HCT116 (cell line): ENCODE results near the gene LIN7C. TPM values are rescaled to one million over a fixed set of nuclear protein-coding genes. Genes with fewer than 3 reads are reported as not detected.

Source experiments
- ATAC-seq: fragments of 200-7000 bp; cut with Tn5 transposase; 2 replicates; pipeline ENCODE4 v1.9.1; 2020; ENCODE audit warnings: mild to moderate bottlenecking, moderate library complexity
- BruUV-seq: library from RNA; stranded (reverse); fragments of 400-500 nt; replicated peaks from 2 replicates; lab custom pipeline; 2021; lab: Mats Ljungman, UMichigan
- CTCF ChIA-PET: fragments of 300-600 bp; sonication (Branson Sonifier 250); formaldehyde crosslinking; loops from one replicate; lab custom pipeline; 2021; ENCODE audit warnings: antibody characterized with exemption; lab: Charles Lee
- POLR2A ChIA-PET: fragments of 300-600, 350-600 bp; sonication (Branson Sonifier 250); formaldehyde crosslinking; loops from one replicate; lab custom pipeline; 2021; ENCODE audit warnings: antibody characterized with exemption; lab: Charles Lee
- RAD21 ChIA-PET, 2 experiments: fragments of 300-600 bp; sonication (Branson Sonifier 250); formaldehyde crosslinking; loops; one replicate each; lab custom pipeline; 2023; ENCODE audit warnings: low total read pairs in 2 of 2; ENCODE audit not compliant: uncharacterized antibody in 2 of 2, unreplicated experiment in 2 of 2, low non-redundant PET in 1 of 2; lab: Charles Lee
- DNase-seq: peaks from one replicate; pipeline ENCODE4 v3.0.0-alpha.2; 2010; ENCODE audit warnings: low read depth, low spot score
- H2AFZ ChIP-seq: fragments of 200-600 bp; shearing (Covaris generic), sonication (generic); 2 replicates; pipeline ENCODE4 v1.6.1; 2017; ENCODE audit warnings: low read depth, mixed run types, mixed read lengths, antibody characterized with exemption, low read length; ENCODE audit not compliant: poor library complexity, severe bottlenecking
- H3K27ac ChIP-seq: 2 replicates; pipeline ENCODE4 v1.5.1; 2012; ENCODE audit warnings: low read depth, low read length
- H3K27me3 ChIP-seq: fragments of 200-600 bp; sonication (generic); 2 replicates; pipeline ENCODE4 v1.6.1; 2016; ENCODE audit warnings: mixed run types, low read length, mixed read lengths; ENCODE audit not compliant: insufficient read depth
- H3K36me3 ChIP-seq, 2 experiments: fragments of 200-500 bp in 1 of 2; fragments of 200-600 bp in 1 of 2; sonication (Bioruptor generic) in 1 of 2; sonication (generic) in 1 of 2; 2 replicates each; pipeline versions ENCODE4 v1.5.1 to v1.6.1; 2014 to 2016; ENCODE audit warnings: low read length in 2 of 2, inconsistent platforms in 1 of 2, mixed read lengths in 1 of 2, mixed run types in 1 of 2; ENCODE audit not compliant: insufficient read depth in 2 of 2, control insufficient read depth in 1 of 2
- H3K4me1 ChIP-seq, 2 experiments: fragments of 200-600 bp in 1 of 2; sonication (generic) in 1 of 2; 2 replicates each; pipeline versions ENCODE4 v1.5.1 to v1.6.1; 2012 to 2017; ENCODE audit warnings: low read length in 2 of 2, inconsistent platforms in 1 of 2, mild to moderate bottlenecking in 1 of 2, mixed read lengths in 1 of 2, mixed run types in 1 of 2, moderate library complexity in 1 of 2; ENCODE audit not compliant: insufficient read depth in 2 of 2, control insufficient read depth in 1 of 2
- H3K4me2 ChIP-seq: fragments of 200-600 bp; sonication (generic); 2 replicates; pipeline ENCODE4 v1.6.1; 2017; ENCODE audit warnings: mixed run types, low read length, mixed read lengths
- H3K4me3 ChIP-seq, 2 experiments: fragments of 200-600 bp in 1 of 2; sonication (generic) in 1 of 2; replicated peaks in 1 of 2; 2 replicates each; pipeline ENCODE4 v1.5.1; 2011 to 2016; ENCODE audit warnings: low read length in 2 of 2, control low read depth in 1 of 2, low read depth in 1 of 2, mild to moderate bottlenecking in 1 of 2, mixed read lengths in 1 of 2, mixed run types in 1 of 2
- H3K79me2 ChIP-seq: fragments of 200-600 bp; sonication (generic); 2 replicates; pipeline ENCODE4 v1.6.1; 2017; ENCODE audit warnings: mild to moderate bottlenecking, mixed run types, low read length, moderate library complexity, mixed read lengths; ENCODE audit not compliant: insufficient read depth
- H3K9ac ChIP-seq: fragments of 200-600 bp; sonication (generic); 2 replicates; pipeline ENCODE4 v1.6.1; 2016; ENCODE audit warnings: low read length, mixed read lengths
- H3K9me2 ChIP-seq: fragments of 200-600 bp; sonication (generic), shearing (Covaris generic); 2 replicates; pipeline ENCODE4 v1.6.1; 2017; ENCODE audit warnings: mixed run types, mild to moderate bottlenecking, moderate library complexity; ENCODE audit not compliant: insufficient read depth
- H3K9me3 ChIP-seq, 2 experiments: fragments of 200-500 bp in 1 of 2; fragments of 200-600 bp in 1 of 2; sonication (Bioruptor generic) in 1 of 2; sonication (generic) in 1 of 2; 2 replicates each; pipeline ENCODE4 v1.6.1; 2014 to 2017; ENCODE audit warnings: low read length in 2 of 2, mixed read lengths in 2 of 2, inconsistent platforms in 1 of 2, low read depth in 1 of 2, mild to moderate bottlenecking in 1 of 2, mixed run types in 1 of 2, moderate library complexity in 1 of 2; ENCODE audit not compliant: control insufficient read depth in 1 of 2, insufficient read depth in 1 of 2
- H4K20me1 ChIP-seq: fragments of 200-600 bp; sonication (generic), shearing (Covaris generic); 2 replicates; pipeline ENCODE4 v1.6.1; 2017; ENCODE audit warnings: mixed run types, mild to moderate bottlenecking, moderate library complexity; ENCODE audit not compliant: insufficient read depth
- CBX3 ChIP-seq: IDR thresholded peaks from 2 replicates; pipeline ENCODE4 v1.6.1; 2012; ENCODE audit warnings: low read depth
- CEBPB ChIP-seq: IDR thresholded peaks from 2 replicates; pipeline ENCODE4 v1.6.1; 2012; ENCODE audit warnings: low read depth
- EGR1 ChIP-seq: IDR thresholded peaks from 2 replicates; pipeline ENCODE4 v1.6.1; 2012; ENCODE audit warnings: low read depth
- ELF1 ChIP-seq: IDR thresholded peaks from 2 replicates; pipeline ENCODE4 v1.6.1; 2012; ENCODE audit warnings: low read depth, borderline replicate concordance
- EZH2 ChIP-seq: fragments of 200-600 bp; sonication (generic); IDR thresholded peaks from 2 replicates; pipeline ENCODE4 v1.6.1; 2017; ENCODE audit warnings: antibody characterized with exemption, mixed run types
- EZH2phosphoT487 ChIP-seq: fragments of 200-600 bp; IDR thresholded peaks from 2 replicates; pipeline ENCODE4 v1.6.1; 2018; ENCODE audit warnings: antibody characterized with exemption, borderline replicate concordance
- JUND ChIP-seq: IDR thresholded peaks from 2 replicates; pipeline ENCODE4 v1.6.1; 2012
- MAX ChIP-seq: IDR thresholded peaks from 2 replicates; pipeline ENCODE4 v1.6.1; 2012
- POLR2A ChIP-seq: IDR thresholded peaks from 2 replicates; pipeline ENCODE4 v1.7.0; 2011; ENCODE audit warnings: borderline replicate concordance; ENCODE audit not compliant: insufficient read depth, insufficient read length; ENCODE audit errors: extremely low read depth
- POLR2AphosphoS5 ChIP-seq: IDR thresholded peaks from 2 replicates; pipeline ENCODE4 v1.6.1; 2011; ENCODE audit warnings: mild to moderate bottlenecking, low read depth, low read length, moderate library complexity
- REST ChIP-seq: IDR thresholded peaks from 2 replicates; pipeline ENCODE4 v1.6.1; 2012; ENCODE audit warnings: low read depth
- SP1 ChIP-seq: IDR thresholded peaks from 2 replicates; pipeline ENCODE4 v1.6.1; 2012; ENCODE audit warnings: low read depth
- SRF ChIP-seq: IDR thresholded peaks from 2 replicates; pipeline ENCODE4 v1.6.1; 2012; ENCODE audit warnings: low read depth
- YY1 ChIP-seq: IDR thresholded peaks from 2 replicates; pipeline ENCODE4 v1.6.1; 2011; ENCODE audit warnings: low read length, low read depth, moderate library complexity, mild to moderate bottlenecking; ENCODE audit not compliant: insufficient replicate concordance; ENCODE audit errors: extremely low read depth
- ZBTB33 ChIP-seq: IDR thresholded peaks from 2 replicates; pipeline ENCODE4 v1.6.1; 2011; ENCODE audit warnings: mild to moderate bottlenecking, low read length, moderate library complexity; ENCODE audit not compliant: insufficient replicate concordance; ENCODE audit errors: extremely low read depth
- ZFX ChIP-seq: fragments of 450-650 bp; IDR thresholded peaks from 2 replicates; pipeline ENCODE4 v1.6.1; 2017
- ZNF274 ChIP-seq: fragments of 200-500 bp; sonication (Bioruptor generic); IDR thresholded peaks from 2 replicates; pipeline ENCODE4 v1.6.1; 2014; ENCODE audit warnings: mild to moderate bottlenecking, low read depth, low read length, inconsistent platforms
- intact Hi-C: fragments of 100-400 bp; cut with micrococcal nuclease; formaldehyde crosslinking; loops from 2 replicates; pipeline ENCODE4 v1.10.0; 2022
- total RNA-seq: library from RNA; stranded (reverse); gene quantifications from one replicate; pipeline ENCODE4 v1.2.1, GENCODE V29; 2021; ENCODE audit not compliant: unreplicated experiment
- TF ChIP-seq, protein P1 (sequence below): IDR thresholded peaks from 2 replicates; pipeline ENCODE4 v1.6.1; 2012
- TF ChIP-seq, protein P2 (sequence below), 3 experiments: fragments of 200-600 bp in 1 of 3; sonication (generic) in 1 of 3; IDR thresholded peaks in 2 of 3; conservative IDR thresholded peaks in 1 of 3; 2 replicates each; pipeline ENCODE4 v1.5.1; 2012 to 2017; ENCODE audit warnings: low read depth in 2 of 3, low read length in 2 of 3, antibody characterized with exemption in 1 of 3, borderline replicate concordance in 1 of 3, control low read depth in 1 of 3, mild to moderate bottlenecking in 1 of 3, mixed read lengths in 1 of 3, mixed run types in 1 of 3, moderate library complexity in 1 of 3; ENCODE audit not compliant: insufficient read depth in 1 of 3

Gene LIN7C
- total RNA-seq, 1 experiment from 2014 or later, result 48.2 TPM

DNA sequence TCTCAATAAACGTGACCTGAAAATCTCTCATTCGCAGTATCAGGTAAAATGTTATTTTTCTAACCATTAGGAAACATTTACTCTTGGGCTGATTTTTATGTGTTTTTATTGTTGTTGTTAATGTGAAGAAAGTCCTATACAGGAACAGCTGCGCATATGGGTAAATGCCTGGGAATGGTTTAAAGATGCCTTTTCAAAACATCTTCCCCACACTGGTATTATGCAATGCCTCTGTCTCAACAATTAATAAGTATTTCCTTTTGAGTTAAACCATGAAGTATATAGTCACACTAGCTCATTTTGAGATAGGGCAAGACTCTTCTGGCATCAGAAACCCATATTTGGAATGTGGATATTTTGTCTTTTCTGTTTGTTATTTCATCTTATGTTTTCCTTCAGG lies 13.7 kb upstream of the LIN7C start:
- Histone ChIP-seq H3K4me3 (no peak overlapping the region), H3K4me1 (peaks cover 5 to 8% of the 10 kb centered on the region in 2 experiments), H2AFZ (no peak overlapping the region), H3K27me3 (no peaks in the 10 kb centered on the region), H3K79me2 (no peaks in the 10 kb centered on the region), H3K27ac (no peak overlapping the region), H3K9me3 (no peaks in the 10 kb centered on the region), H3K4me2 (no peak overlapping the region), H3K9ac (no peak overlapping the region), H3K36me3 (no peaks in the 10 kb centered on the region), H3K9me2 (no peaks in the 10 kb centered on the region; the same call in 1 of the 2 replicates), H4K20me1 (no peaks in the 10 kb centered on the region)
- CTCF ChIA-PET, result no interaction called here
- ATAC-seq (no peak), DNase-seq (no peak)
- intact Hi-C loops, result no loop called here
- no TSS peak for BruUV-seq
- TF ChIP-seq EGR1, result no peak
- TF ChIP-seq CEBPB, result no peak
- TF ChIP-seq REST, result no peak
- TF ChIP-seq JUND, result no peak
- no peak for TF ChIP-seq ELF1
- no peak for TF ChIP-seq EZH2phosphoT487
- TF ChIP-seq CBX3, result no peak
- TF ChIP-seq ZFX, result no peak
- no peak for TF ChIP-seq POLR2AphosphoS5
- TF ChIP-seq, protein P1, sequence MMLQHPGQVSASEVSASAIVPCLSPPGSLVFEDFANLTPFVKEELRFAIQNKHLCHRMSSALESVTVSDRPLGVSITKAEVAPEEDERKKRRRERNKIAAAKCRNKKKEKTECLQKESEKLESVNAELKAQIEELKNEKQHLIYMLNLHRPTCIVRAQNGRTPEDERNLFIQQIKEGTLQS, result no peak
- TF ChIP-seq SRF, result no peak
- TF ChIP-seq SP1, result no peak
- no peak for TF ChIP-seq ZBTB33
- no peak for TF ChIP-seq ZNF274
- TF ChIP-seq YY1, result no peak
- TF ChIP-seq EZH2, result no peak
- TF ChIP-seq, protein P2, sequence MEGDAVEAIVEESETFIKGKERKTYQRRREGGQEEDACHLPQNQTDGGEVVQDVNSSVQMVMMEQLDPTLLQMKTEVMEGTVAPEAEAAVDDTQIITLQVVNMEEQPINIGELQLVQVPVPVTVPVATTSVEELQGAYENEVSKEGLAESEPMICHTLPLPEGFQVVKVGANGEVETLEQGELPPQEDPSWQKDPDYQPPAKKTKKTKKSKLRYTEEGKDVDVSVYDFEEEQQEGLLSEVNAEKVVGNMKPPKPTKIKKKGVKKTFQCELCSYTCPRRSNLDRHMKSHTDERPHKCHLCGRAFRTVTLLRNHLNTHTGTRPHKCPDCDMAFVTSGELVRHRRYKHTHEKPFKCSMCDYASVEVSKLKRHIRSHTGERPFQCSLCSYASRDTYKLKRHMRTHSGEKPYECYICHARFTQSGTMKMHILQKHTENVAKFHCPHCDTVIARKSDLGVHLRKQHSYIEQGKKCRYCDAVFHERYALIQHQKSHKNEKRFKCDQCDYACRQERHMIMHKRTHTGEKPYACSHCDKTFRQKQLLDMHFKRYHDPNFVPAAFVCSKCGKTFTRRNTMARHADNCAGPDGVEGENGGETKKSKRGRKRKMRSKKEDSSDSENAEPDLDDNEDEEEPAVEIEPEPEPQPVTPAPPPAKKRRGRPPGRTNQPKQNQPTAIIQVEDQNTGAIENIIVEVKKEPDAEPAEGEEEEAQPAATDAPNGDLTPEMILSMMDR (IDR thresholded peaks at IDR 0.05 in 2 of 3, conservative IDR thresholded peaks at IDR 0.05 in 1 of 3; ENCODE audit: borderline replicate concordance in 1 of 3, insufficient read depth in 1 of 3, low read depth in 2 of 3, low read length in 2 of 3), result no peak
- no peak for TF ChIP-seq MAX
- TF ChIP-seq POLR2A, result no peak
- RAD21 ChIA-PET, result no interaction called here
- POLR2A ChIA-PET, result no interaction called here
